WTC11 (cell line): Measurements from ENCODE around the gene ARFIP1. TPM values are rescaled to one million over a fixed set of nuclear protein-coding genes. Genes with fewer than 3 reads are reported as not detected.

Source experiments
- ATAC-seq: fragments of 200-7000 bp; cut with Tn5 transposase; 2 replicates; pipeline ENCODE4 v1.10.0; 2021; ENCODE audit warnings: mild to moderate bottlenecking, moderate library complexity
- CTCF ChIA-PET: fragments of 300-600 bp; sonication (Branson Sonifier 250); formaldehyde crosslinking; loops from one replicate; lab custom pipeline; 2021; ENCODE audit warnings: antibody characterized with exemption; lab: Charles Lee
- POLR2A ChIA-PET: fragments of 350-600 bp; sonication (Branson Sonifier 250); formaldehyde crosslinking; loops from one replicate; lab custom pipeline; 2021; ENCODE audit warnings: antibody characterized with exemption; lab: Charles Lee
- DNase-seq: peaks from one replicate; pipeline ENCODE4 v3.0.0; 2021; ENCODE audit warnings: low spot score
- H3K27ac Mint-ChIP-seq: 2 replicates; pipeline ENCODE4 v1.8.0; 2021; ENCODE audit warnings: mixed read lengths
- H3K27me3 Mint-ChIP-seq: 2 replicates; pipeline ENCODE4 v1.8.0; 2021; ENCODE audit warnings: low read depth, mild to moderate bottlenecking, moderate library complexity, mixed read lengths
- H3K36me3 Mint-ChIP-seq: 2 replicates; pipeline ENCODE4 v1.8.0; 2021; ENCODE audit warnings: mixed read lengths
- H3K4me1 Mint-ChIP-seq: 2 replicates; pipeline ENCODE4 v1.8.0; 2022; ENCODE audit warnings: mixed read lengths
- H3K4me3 Mint-ChIP-seq: 2 replicates; pipeline ENCODE4 v1.8.0; 2021; ENCODE audit warnings: mild to moderate bottlenecking, moderate library complexity, mixed read lengths
- H3K9me3 Mint-ChIP-seq: 2 replicates; pipeline ENCODE4 v1.8.0; 2021; ENCODE audit warnings: mixed read lengths
- ARID4B ChIP-seq: sonication (generic); formaldehyde crosslinking; IDR thresholded peaks from 2 replicates; pipeline ENCODE4 v1.8.0; 2023; ENCODE audit warnings: missing genetic modification reagents, mild to moderate bottlenecking, borderline replicate concordance
- E2F4 ChIP-seq: sonication (generic); formaldehyde crosslinking; IDR thresholded peaks from 2 replicates; pipeline ENCODE4 v1.8.1; 2022; ENCODE audit warnings: low read depth, mild to moderate bottlenecking, moderate library complexity, missing genetic modification reagents, borderline replicate concordance
- ETV6 ChIP-seq: sonication (generic); formaldehyde crosslinking; IDR thresholded peaks from 2 replicates; pipeline ENCODE4 v1.8.1; 2022; ENCODE audit warnings: mild to moderate bottlenecking, missing genetic modification reagents
- FOXK1 ChIP-seq: sonication (generic); formaldehyde crosslinking; IDR thresholded peaks from 2 replicates; pipeline ENCODE4 v1.8.0; 2022; ENCODE audit warnings: mild to moderate bottlenecking, moderate library complexity, missing genetic modification reagents
- KAT7 ChIP-seq: sonication (generic); formaldehyde crosslinking; IDR thresholded peaks from 2 replicates; pipeline ENCODE4 v1.8.1; 2023; ENCODE audit warnings: missing genetic modification reagents, mild to moderate bottlenecking, borderline replicate concordance
- MYBL2 ChIP-seq: sonication (generic); formaldehyde crosslinking; IDR thresholded peaks from 2 replicates; pipeline ENCODE4 v1.8.1; 2023; ENCODE audit warnings: mild to moderate bottlenecking, moderate library complexity, missing genetic modification reagents
- NFYB ChIP-seq: sonication (generic); formaldehyde crosslinking; conservative IDR thresholded peaks from 2 replicates; pipeline ENCODE4 v1.8.0; 2022; ENCODE audit warnings: low read depth, missing genetic modification reagents
- PRRX2 ChIP-seq: fragments of 250-450 bp; sonication (Bioruptor Pico); IDR thresholded peaks from 2 replicates; pipeline ENCODE4 v1.8.0; 2021; ENCODE audit warnings: mild to moderate bottlenecking
- SMAD3 ChIP-seq: sonication (generic); formaldehyde crosslinking; IDR thresholded peaks from 2 replicates; pipeline ENCODE4 v1.8.0; 2022; ENCODE audit warnings: missing genetic modification reagents, mild to moderate bottlenecking, borderline replicate concordance
- TP53 ChIP-seq: sonication (generic); formaldehyde crosslinking; IDR thresholded peaks from 2 replicates; pipeline ENCODE4 v1.8.1; 2023; ENCODE audit warnings: mild to moderate bottlenecking, missing genetic modification reagents
- USF1 ChIP-seq: sonication (generic); formaldehyde crosslinking; IDR thresholded peaks from 2 replicates; pipeline ENCODE4 v1.8.0; 2022; ENCODE audit warnings: mild to moderate bottlenecking, missing genetic modification reagents
- ZNF121 ChIP-seq: sonication (generic); formaldehyde crosslinking; IDR thresholded peaks from 2 replicates; pipeline ENCODE4 v1.8.0; 2023; ENCODE audit warnings: missing genetic modification reagents
- ZNF232 ChIP-seq: sonication (generic); formaldehyde crosslinking; IDR thresholded peaks from 2 replicates; pipeline ENCODE4 v1.8.0; 2022; ENCODE audit warnings: mild to moderate bottlenecking, missing genetic modification reagents
- ZNF423 ChIP-seq: fragments of 250-450 bp; sonication (Bioruptor Pico); IDR thresholded peaks from 2 replicates; pipeline ENCODE4 v2.1.2; 2022; ENCODE audit warnings: mild to moderate bottlenecking, moderate library complexity
- ZNF671 ChIP-seq: fragments of 250-450 bp; sonication (Bioruptor Pico); IDR thresholded peaks from 2 replicates; pipeline ENCODE4 v1.8.0; 2021; ENCODE audit warnings: mild to moderate bottlenecking
- total RNA-seq: library from RNA; stranded (reverse); gene quantifications from 3 replicates; pipeline ENCODE4 v1.2.3, GENCODE V29; 2021
- TF ChIP-seq, protein P1 (sequence below): sonication (generic); formaldehyde crosslinking; IDR thresholded peaks from 2 replicates; pipeline ENCODE4 v1.8.0; 2022; ENCODE audit warnings: mild to moderate bottlenecking, missing genetic modification reagents

The ARFIP1 gene
- total RNA-seq, 1 experiment from 2014 or later: 35.3 TPM

- TF ChIP-seq USF1 (CRISPR knock-in tag): 0 out of 2 replicates have a peak, but pooled peaks have one; percentile 62
- TF ChIP-seq ETV6 (CRISPR knock-in tag): peak; percentile 65
- TF ChIP-seq FOXK1 (CRISPR knock-in tag): peak; percentile 88
- TF ChIP-seq ZNF671 (CRISPR knock-in tag): no peak
- TF ChIP-seq, protein P1, sequence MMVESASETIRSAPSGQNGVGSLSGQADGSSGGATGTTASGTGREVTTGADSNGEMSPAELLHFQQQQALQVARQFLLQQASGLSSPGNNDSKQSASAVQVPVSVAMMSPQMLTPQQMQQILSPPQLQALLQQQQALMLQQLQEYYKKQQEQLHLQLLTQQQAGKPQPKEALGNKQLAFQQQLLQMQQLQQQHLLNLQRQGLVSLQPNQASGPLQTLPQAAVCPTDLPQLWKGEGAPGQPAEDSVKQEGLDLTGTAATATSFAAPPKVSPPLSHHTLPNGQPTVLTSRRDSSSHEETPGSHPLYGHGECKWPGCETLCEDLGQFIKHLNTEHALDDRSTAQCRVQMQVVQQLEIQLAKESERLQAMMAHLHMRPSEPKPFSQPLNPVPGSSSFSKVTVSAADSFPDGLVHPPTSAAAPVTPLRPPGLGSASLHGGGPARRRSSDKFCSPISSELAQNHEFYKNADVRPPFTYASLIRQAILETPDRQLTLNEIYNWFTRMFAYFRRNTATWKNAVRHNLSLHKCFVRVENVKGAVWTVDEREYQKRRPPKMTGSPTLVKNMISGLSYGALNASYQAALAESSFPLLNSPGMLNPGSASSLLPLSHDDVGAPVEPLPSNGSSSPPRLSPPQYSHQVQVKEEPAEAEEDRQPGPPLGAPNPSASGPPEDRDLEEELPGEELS (CRISPR knock-in tag): peak; percentile 38; the same call in 1 of the 2 replicates
- no peak for TF ChIP-seq PRRX2 (CRISPR knock-in tag)
- TF ChIP-seq NFYB (CRISPR knock-in tag): 0 out of 2 replicates have a peak, but pooled peaks have one; percentile 10
- TF ChIP-seq, all 79 proteins: peak for 19
Observed at GRCh38 chr4:152935631-152936445, 156.1 kb downstream of the ARFIP1 start, which contains the start of gene FHDC1 (continued).

DNA sequence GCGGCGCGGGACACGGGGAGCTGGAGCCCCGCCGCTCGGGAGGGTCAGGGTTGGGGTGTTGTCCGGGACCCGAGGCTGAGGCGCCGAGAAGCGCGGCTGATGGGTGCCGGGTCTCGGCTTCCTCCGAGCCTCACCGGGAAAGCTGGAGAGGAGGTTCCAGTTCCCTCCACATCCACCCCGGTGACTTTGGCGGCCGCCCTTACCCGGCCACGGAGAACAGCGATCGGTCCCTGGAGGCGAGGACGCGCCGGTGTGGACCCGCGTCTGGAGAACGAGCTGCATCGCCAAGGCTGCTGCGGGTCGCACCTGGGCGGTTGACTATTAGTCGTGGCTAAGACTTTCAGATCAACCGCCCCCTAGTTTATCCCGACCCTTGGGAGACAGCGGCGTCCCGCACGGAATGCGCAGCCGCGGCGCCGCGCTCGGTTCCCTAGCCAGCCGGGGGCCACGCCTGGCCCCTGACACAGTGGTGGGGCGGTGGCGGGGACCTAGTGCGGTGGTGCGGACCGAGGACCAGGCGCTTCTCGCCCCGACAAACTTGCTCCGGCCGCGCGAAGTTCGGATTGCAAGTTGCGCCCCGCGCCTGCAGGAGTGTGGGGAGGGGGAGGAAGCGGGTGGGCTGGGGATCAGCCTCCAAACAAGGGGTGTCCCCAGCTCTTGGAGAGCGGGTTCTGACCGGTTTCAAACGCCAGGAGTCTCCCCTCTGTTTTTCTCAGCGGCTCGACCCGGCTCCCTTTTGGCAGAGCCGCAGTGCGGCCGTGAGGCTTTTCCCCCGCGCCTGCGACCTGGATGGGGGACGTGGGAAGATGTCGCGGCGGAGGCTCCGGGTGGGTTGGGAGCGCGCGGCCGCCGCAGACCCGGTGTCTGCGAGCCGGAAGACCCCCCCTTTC, 156.9 kb downstream of the ARFIP1 start:
- H3K27me3 Mint-ChIP-seq: peaks cover 27% of the 10 kb centered on the region
- DNase-seq: peak; percentile 82
- H3K4me3 Mint-ChIP-seq: peak overlapping the region; percentile 84
- POLR2A ChIA-PET: interaction anchor here (0.9 to 3.2 kb wide), 8 partner anchors 11 to 157 kb away, joined by 3 to 18 read pairs (median 4); partner anchors contain the start of genes ARFIP1 and TIGD4
- H3K27ac Mint-ChIP-seq: no peak overlapping the region
- ATAC-seq: peak; percentile 13
- peak; percentile 58; the same call in 1 of the 2 replicates for TF ChIP-seq MYBL2 (CRISPR knock-in tag)
- 0 out of 2 replicates have a peak, but pooled peaks have one; percentile 13 for TF ChIP-seq KAT7 (CRISPR knock-in tag)
- no peak for TF ChIP-seq E2F4 (CRISPR knock-in tag)
- no peak for TF ChIP-seq ZNF121 (CRISPR knock-in tag)
- TF ChIP-seq ZNF423 (CRISPR knock-in tag): peak; percentile 29; the same call in 1 of the 2 replicates
- peak; percentile 12 for TF ChIP-seq TP53
- TF ChIP-seq ARID4B (CRISPR knock-in tag): 0 out of 2 replicates have a peak, but pooled peaks have one; percentile 24
- peak; percentile 24; the same call in 1 of the 2 replicates for TF ChIP-seq ZNF232
- peak; percentile 16; the same call in 1 of the 2 replicates for TF ChIP-seq ETV6 (CRISPR knock-in tag)
- peak; percentile 10; the same call in 1 of the 2 replicates for TF ChIP-seq SMAD3 (CRISPR knock-in tag)
- no peaks in the 10 kb centered on the region for H3K9me3 Mint-ChIP-seq
- H3K4me1 Mint-ChIP-seq: peaks cover 46% of the 10 kb centered on the region
- H3K36me3 Mint-ChIP-seq: no peaks in the 10 kb centered on the region
- CTCF ChIA-PET: interaction anchor here (0.6 to 3.6 kb wide), 21 partner anchors 10 to 435 kb away, joined by 3 to 31 read pairs (median 4); partner anchors contain the start of genes ARFIP1 and TIGD4
